NCI-H69 (cell line): ENCODE data around the gene ABHD6.
"Not testable (repeated sequence)": the region's sequence is repeated elsewhere in the genome, so short reads cannot be mapped to it uniquely, and the experiment has no call there.

Experiments used
- DNase-seq: peaks from one replicate; lab custom pipeline; 2025; lab: John Stamatoyannopoulos, UW

ABHD6 gene

GRCh38 chr3:58209933-58210332 lies 27.7 kb upstream of the ABHD6 start:
- DNase-seq, result no peak

GRCh38 chr3:58210761-58211460 lies 26.7 kb upstream of the ABHD6 start, which contains the start of gene DNASE1L3:
Gene DNASE1L3 (minus strand): TSS chr3:58210972. CDS start chr3:58210906, 66 bp downstream.
- DNase-seq, result no peak

DNA sequence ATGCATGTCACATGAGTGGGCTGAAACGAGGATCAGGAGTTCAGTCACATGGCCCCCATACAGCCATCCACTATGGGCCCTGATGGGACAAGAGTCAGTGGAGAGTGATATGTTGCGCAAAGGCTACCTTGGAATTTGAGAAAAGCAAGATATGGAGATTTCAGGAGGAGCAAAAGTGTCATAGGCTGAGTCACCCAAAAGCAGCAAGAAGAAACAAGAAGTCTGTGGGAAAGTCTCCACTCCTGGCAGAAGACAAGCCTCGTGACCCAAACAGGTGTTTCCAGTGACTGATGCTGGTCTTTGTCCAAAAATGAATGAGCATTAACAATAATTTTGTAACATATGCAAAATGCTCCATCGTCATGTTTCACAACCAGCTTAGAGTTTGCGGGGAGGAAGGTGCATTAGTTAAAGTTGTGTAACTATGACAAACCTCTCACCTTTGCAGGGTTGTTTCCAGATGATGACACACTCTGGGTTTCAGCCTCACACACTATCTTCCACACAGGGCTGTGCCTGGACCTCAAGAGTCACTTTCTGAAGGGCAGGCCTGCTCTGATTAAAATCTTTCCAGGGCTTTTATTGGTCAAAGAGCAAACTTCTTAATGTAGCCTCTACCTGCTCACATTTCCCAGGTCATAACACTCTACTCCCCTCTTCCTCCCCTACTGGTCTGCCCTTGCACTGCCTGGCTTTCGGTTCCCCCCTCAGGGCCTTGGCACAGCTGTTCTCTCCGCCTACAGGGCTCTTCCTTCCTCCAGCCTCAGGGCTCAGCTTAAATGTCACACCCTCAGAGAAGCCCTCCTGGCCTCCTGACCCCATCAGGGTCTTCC lies 22.9 kb upstream of the ABHD6 start:
- peak; percentile 23 for DNase-seq

DNA sequence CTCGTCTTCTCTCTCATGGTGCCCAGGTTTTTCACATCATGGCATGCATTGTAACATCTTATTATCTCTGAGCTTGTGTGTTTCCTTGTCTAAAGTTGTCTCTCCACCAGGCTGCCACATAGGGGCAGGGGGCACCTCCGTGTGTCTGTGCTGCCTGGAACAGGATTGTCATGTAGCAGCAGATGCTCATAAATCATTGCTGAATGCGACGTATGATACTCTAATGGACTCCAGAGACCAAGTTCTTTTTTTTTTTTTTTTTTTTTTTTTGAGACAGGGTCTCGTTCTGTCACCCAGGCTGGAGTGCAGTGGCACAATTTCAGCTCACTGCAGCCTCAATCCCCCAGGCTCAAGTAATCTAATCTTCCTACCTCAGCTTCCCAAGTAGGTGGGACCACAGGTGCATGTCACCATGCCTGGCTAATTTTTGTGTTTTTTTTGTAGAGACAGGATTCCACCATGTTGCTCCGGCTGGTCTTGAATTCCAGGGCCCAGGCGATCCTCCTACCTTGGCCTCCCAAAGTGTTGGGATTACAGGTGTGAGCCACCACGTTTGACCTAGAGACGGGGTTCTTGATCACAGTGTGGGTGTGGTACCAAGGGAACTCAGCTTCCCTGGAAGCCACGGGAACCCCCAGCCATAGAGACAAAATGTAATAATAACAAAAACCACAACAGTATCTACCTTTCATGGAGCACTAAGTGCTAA lies 22.1 kb upstream of the ABHD6 start:
- peak; percentile 23 for DNase-seq

DNA sequence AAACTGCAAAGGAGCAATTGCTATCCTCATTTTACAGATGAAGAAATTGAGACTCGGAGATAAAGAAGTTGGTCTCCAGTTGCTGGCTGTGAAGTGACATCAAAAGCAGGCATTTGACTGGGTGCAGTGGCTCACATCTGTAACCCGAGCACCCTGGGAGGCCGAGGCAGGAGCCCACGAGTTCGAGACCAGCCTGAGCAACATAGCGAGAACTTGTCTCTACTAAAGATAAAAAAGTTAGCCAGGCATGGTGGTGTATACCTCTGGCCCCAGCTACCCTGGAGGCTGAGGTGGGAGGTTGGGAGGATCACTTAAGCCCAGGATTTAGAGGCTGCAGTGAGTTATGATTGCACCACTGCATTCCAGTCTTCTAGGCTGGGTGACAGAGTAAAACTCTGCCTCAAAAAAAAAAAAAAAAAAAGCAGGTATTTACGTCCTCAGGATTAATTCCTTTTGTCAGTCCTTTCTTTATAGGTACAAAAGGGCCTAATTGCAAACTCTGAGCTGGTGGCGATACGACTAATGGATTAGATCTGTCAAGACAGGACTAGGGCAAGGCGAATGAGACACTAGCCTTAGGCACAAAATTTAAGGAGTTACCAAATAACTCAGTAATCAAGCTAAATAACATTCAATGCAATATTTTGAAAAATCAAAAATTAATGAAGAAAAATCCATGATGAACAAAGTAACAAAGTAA lies 20.9 kb upstream of the ABHD6 start:
- no peak for DNase-seq

- peak; percentile 77 for DNase-seq
Measured at GRCh38 chr3:58217209-58217811, 20.3 kb upstream of the ABHD6 start.

- no peak for DNase-seq
Measured at GRCh38 chr3:58218904-58219303, 18.7 kb upstream of the ABHD6 start.

DNA sequence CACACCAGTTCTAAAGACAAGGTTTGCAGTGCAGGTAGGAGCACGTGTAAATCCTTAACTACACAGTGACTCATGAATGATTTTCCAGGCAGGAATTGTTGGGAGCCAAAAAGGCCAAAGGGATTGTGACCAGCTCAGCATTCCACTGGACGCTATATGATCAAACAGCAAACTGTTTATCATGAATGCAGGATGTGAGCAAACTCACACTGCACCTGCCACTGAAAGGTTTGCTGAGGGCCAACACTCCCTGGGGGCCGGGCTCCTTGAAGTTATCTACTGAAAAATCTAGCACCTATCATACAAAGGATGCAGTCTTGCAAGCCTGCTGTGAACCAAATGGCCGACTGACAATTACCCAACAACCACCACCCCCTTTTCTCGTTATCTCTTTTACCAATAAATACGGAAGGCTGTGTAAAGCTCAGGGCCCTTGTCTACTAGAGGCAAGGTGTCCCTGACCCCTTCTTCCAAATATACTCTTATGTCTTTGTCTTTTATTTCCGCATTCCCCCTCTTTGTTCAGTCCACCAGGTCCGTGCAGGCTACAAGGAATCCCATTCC lies 15.3 kb upstream of the ABHD6 start:
- DNase-seq, result no peak

DNA sequence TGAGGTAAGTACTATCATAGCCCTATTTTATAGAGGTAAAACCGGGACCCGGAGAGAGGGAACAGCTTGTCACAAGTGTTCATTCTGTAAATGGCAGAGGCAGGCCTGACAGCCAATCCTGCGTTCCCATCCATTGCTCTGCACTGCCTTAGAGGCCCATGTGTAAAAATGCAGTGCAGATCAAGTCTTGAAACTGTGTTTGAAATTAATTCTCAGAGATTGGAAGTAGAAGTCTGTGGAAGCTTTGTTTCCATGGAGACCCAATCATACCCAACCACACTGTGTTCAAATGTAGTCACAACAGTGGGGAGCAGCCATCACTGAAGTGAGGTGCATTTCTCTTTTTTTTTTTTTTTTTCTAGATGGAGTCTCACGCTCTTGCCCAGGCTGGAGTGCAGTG lies 13.7 kb upstream of the ABHD6 start:
- no peak for DNase-seq

GRCh38 chr3:58227933-58228332 lies 9.7 kb upstream of the ABHD6 start:
- not testable (repeated sequence) for DNase-seq

- no peak for DNase-seq
Measured at GRCh38 chr3:58230876-58231552, 6.6 kb upstream of the ABHD6 start.

- peak; percentile 22 for DNase-seq
Measured at GRCh38 chr3:58231666-58232065, 5.9 kb upstream of the ABHD6 start.

GRCh38 chr3:58234516-58234931 lies 3.1 kb upstream of the ABHD6 start:
- peak; percentile 74 for DNase-seq

GRCh38 chr3:58235970-58236369 lies 1.6 kb upstream of the ABHD6 start:
- peak; percentile 3 for DNase-seq

- peak; percentile 26 for DNase-seq
Measured at GRCh38 chr3:58236527-58237237, 910 bp upstream of the ABHD6 start.

GRCh38 chr3:58237941-58238681 lies 519 bp downstream of the ABHD6 start:
- DNase-seq, result peak; percentile 58

- DNase-seq, result no peak
Measured at GRCh38 chr3:58238830-58239229, 1.2 kb downstream of the ABHD6 start.

- no peak for DNase-seq
Measured at GRCh38 chr3:58241306-58242044, 3.9 kb downstream of the ABHD6 start.

- DNase-seq, result no peak
Measured at GRCh38 chr3:58242340-58242739, 4.7 kb downstream of the ABHD6 start.
